Measurements from ENCODE around the gene PRRT3.

DNA sequence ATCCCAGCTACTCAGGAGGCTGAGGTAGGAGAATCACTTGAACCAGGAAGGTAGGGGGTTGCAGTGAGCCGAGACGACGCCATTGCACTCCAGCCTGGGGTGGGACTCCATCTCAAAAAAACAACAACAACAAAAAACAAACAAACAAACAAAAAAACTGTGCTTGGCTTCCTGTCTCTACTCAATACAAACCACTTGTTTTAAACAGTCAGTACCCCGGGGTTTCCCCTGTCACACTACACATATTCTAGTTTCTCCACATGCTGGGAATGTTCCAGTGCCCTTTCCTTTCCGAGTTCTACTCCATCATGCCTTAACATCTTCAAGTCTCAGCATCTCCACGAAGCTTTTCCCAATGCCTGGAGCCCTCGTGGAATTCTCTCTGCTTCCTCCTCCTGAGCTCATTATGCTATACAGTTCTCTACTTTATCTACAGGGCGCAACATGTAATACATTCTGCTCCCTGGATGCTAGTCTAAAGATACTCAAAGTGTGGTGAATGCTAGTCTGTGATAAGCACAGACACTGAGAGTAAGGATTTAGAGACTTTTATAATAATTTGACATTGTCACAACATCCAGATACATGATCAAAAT lies 26.6 kb upstream of the PRRT3 start:
- TF ChIP-seq, protein P1, sequence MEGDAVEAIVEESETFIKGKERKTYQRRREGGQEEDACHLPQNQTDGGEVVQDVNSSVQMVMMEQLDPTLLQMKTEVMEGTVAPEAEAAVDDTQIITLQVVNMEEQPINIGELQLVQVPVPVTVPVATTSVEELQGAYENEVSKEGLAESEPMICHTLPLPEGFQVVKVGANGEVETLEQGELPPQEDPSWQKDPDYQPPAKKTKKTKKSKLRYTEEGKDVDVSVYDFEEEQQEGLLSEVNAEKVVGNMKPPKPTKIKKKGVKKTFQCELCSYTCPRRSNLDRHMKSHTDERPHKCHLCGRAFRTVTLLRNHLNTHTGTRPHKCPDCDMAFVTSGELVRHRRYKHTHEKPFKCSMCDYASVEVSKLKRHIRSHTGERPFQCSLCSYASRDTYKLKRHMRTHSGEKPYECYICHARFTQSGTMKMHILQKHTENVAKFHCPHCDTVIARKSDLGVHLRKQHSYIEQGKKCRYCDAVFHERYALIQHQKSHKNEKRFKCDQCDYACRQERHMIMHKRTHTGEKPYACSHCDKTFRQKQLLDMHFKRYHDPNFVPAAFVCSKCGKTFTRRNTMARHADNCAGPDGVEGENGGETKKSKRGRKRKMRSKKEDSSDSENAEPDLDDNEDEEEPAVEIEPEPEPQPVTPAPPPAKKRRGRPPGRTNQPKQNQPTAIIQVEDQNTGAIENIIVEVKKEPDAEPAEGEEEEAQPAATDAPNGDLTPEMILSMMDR (IDR thresholded peaks at IDR 0.05; ENCODE audit: control extremely low read depth in 1 of 3, insufficient read depth in 1 of 3, low read depth in 1 of 3, low read length in 3 of 3): no peak
- TF ChIP-seq RAD21 (IDR thresholded peaks at IDR 0.05 in 1 of 2, conservative IDR thresholded peaks at IDR 0.05 in 1 of 2; ENCODE audit: low read depth in 2 of 2, low read length in 2 of 2): no peak
- no peak for TF ChIP-seq POLR2A (IDR thresholded peaks at IDR 0.05; ENCODE audit: control extremely low read depth in 1 of 2, low read depth in 2 of 2, low read length in 2 of 2)
- TF ChIP-seq EZH2 (IDR thresholded peaks at IDR 0.05; ENCODE audit: low read depth, low read length, severe bottlenecking): no peak
- TF ChIP-seq PHF8 (conservative IDR thresholded peaks at IDR 0.05; ENCODE audit: low read depth, low read length): no peak
- TF ChIP-seq CHD1 (IDR thresholded peaks at IDR 0.05; ENCODE audit: low read depth, low read length): no peak
- no peak for TF ChIP-seq TBP (IDR thresholded peaks at IDR 0.05; ENCODE audit: low read depth, low read length)
- TF ChIP-seq SUZ12 (IDR thresholded peaks at IDR 0.05; ENCODE audit: low read length): no peak
- TF ChIP-seq JUN (IDR thresholded peaks at IDR 0.05; ENCODE audit: low read depth, low read length): no peak
- TF ChIP-seq KDM1A (IDR thresholded peaks at IDR 0.05; ENCODE audit: borderline replicate concordance, low read length): no peak
- TF ChIP-seq SIN3A (conservative IDR thresholded peaks at IDR 0.05 in 1 of 2, IDR thresholded peaks at IDR 0.05 in 1 of 2; ENCODE audit: low read depth in 1 of 2, low read length in 2 of 2): no peak
- no peak for TF ChIP-seq TAF1 (IDR thresholded peaks at IDR 0.05; ENCODE audit: low read depth, low read length)

Measured in H1 (cell line).